ENCODE results near the gene VEGFD.

VEGFD gene

GRCh38 chrX:15398874-15399273 is 14.7 kb upstream of the VEGFD start:
- TF ChIP-seq GATA3 (IDR thresholded peaks at IDR 0.05; ENCODE audit: low read depth, low read length): no peak
- TF ChIP-seq GATA2 (IDR thresholded peaks at IDR 0.05; ENCODE audit: low read depth, low read length): no peak

- TF ChIP-seq GATA2 (IDR thresholded peaks at IDR 0.05; ENCODE audit: low read depth, low read length): no peak
- no peak for TF ChIP-seq GATA3 (IDR thresholded peaks at IDR 0.05; ENCODE audit: low read depth, low read length)
Measured at GRCh38 chrX:15395789-15396188, 11.6 kb upstream of the VEGFD start.

GRCh38 chrX:15391850-15392249 is 7.6 kb upstream of the VEGFD start:
- TF ChIP-seq GATA3 (IDR thresholded peaks at IDR 0.05; ENCODE audit: low read depth, low read length) (no peak), GATA2 (IDR thresholded peaks at IDR 0.05; ENCODE audit: low read depth, low read length) (no peak)

DNA sequence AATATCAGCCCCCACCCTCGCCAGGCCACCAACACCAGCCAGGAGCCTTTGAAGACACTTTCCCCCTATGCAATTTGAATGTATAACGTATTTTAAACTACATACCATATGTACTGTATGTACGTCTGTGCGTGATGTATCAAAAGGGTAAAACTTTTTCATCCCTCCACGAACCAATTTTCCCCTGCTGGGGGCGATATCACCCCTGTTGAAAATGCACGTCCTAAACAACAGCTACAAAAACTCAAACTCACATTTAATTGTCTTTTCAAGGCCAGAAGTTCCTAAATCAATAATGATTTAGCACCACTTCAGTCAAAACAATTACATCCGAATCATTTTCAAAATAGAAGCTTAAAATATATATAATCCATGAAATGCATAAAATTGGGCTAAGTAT is 1.4 kb downstream of the VEGFD start:
- no peak for TF ChIP-seq GATA3 (IDR thresholded peaks at IDR 0.05; ENCODE audit: low read depth, low read length)
- no peak for TF ChIP-seq GATA2 (IDR thresholded peaks at IDR 0.05; ENCODE audit: low read depth, low read length)

DNA sequence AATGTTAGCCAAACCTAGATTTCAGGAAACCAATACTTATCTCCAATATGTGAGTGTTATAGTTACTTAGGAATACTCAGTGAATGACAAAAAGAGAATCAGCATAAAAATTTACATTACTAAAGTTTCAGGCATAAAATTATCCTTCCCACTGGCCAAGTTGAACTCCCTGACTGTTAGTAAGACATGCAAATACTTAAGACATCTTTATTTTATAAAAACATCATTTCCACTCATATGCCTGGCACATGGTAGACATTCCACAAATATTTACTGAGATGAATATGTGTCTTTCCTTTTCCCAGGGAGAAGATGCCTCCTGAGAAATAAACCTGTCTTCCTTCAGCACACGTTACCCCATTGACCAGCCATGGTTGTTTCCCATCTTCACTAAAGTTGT is 7.3 kb downstream of the VEGFD start:
- TF ChIP-seq GATA3 (IDR thresholded peaks at IDR 0.05; ENCODE audit: low read depth, low read length) (no peak), GATA2 (IDR thresholded peaks at IDR 0.05; ENCODE audit: low read depth, low read length) (no peak)

- no peak for TF ChIP-seq GATA2 (IDR thresholded peaks at IDR 0.05; ENCODE audit: low read depth, low read length)
- TF ChIP-seq GATA3 (IDR thresholded peaks at IDR 0.05; ENCODE audit: low read depth, low read length): no peak
Measured at GRCh38 chrX:15373976-15374375, 10.2 kb downstream of the VEGFD start.

DNA sequence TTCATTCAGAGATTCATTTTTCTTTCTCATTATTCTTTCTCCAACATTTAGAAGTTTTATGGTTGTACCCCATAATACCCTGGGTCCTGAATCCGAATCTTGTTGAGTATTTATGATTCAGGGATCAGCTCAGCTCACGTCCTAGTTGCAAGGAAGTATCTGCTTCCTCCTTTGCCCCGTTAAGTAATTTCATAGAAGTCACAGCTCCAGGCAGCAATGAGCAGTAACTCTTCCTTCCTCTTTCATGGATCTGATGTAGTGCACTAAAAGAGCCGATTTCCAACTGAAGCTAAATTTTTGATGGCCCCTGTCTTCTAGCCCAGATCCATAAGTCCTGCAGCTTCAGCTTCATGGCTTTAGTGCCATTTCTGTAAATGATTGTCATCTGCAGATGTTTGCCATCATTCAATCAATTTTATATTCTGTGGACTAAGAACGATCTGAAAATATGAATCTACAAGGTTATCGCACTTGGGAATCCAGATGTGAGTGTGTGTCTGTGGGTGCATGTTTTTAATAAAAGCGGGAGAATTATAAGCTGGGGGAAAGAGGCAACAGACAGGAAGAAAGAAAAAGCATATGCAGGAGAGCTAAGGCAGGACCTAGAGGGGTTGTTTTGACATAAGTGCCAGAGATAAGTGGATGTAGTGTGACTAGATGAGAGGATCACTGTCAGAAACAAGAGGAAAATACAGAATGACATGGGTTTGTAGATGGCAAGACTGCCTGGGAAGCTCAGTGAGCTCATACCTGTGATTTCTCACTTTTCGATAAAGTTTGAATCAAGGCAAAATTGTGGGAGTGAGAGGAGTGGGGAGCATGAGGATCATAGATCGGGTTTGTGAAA is 17.5 kb downstream of the VEGFD start:
- TF ChIP-seq GATA3 (IDR thresholded peaks at IDR 0.05; ENCODE audit: low read depth, low read length) (no peak; the same call in none of the 2 replicates), GATA2 (IDR thresholded peaks at IDR 0.05; ENCODE audit: low read depth, low read length) (peak; percentile 38; the same call in 1 of the 2 replicates)

GRCh38 chrX:15359701-15360100 is 24.5 kb downstream of the VEGFD start:
- TF ChIP-seq GATA2 (IDR thresholded peaks at IDR 0.05; ENCODE audit: low read depth, low read length): no peak
- TF ChIP-seq GATA3 (IDR thresholded peaks at IDR 0.05; ENCODE audit: low read depth, low read length): no peak

- TF ChIP-seq GATA2 (IDR thresholded peaks at IDR 0.05; ENCODE audit: low read depth, low read length) (no peak), GATA3 (IDR thresholded peaks at IDR 0.05; ENCODE audit: low read depth, low read length) (no peak)
Measured at GRCh38 chrX:15358533-15358932, 25.7 kb downstream of the VEGFD start.

DNA sequence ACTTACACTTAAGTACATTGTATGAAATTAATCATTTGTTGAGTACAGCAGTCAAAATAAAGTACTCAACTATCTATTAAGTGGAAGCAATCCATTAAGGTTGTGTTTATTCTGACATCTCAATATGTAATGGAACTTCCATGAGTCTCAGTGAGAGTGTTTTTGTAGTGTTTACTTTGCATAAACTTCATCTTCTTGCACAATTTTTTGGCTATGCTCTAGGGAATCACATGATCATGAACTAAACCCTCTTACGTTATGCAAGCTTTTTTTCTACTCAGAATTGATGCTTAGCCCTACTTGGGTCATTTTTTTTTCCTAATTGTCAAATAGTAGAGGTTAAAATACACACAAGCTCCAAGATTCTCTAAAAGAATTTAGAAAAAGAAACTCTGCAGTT is 27.8 kb downstream of the VEGFD start:
- TF ChIP-seq GATA3 (IDR thresholded peaks at IDR 0.05; ENCODE audit: low read depth, low read length) (no peak), GATA2 (IDR thresholded peaks at IDR 0.05; ENCODE audit: low read depth, low read length) (no peak)

GRCh38 chrX:15350329-15350996 is 33.8 kb downstream of the VEGFD start:
- TF ChIP-seq GATA2 (IDR thresholded peaks at IDR 0.05; ENCODE audit: low read depth, low read length) (no peak), GATA3 (IDR thresholded peaks at IDR 0.05; ENCODE audit: low read depth, low read length) (no peak)

DNA sequence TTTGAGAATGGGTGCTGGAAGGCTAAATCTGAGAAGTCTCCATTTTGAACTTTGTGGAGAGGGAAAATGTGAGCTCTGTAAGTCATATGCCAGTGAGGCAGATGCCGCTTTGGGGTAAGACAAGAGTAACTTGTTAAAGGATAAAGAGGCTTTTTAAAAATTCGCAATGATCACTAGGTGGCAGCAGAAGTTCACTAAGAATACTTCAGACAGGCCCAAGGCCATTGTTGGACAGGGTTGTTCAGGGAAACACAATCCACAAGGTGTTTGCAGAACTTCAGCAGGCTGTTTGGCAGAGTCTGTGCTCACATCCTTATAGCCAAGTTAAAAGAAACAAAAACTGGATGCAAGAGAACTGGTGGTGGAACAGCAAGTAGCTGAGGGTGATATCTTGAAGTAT is 35.2 kb downstream of the VEGFD start:
- TF ChIP-seq GATA2 (IDR thresholded peaks at IDR 0.05; ENCODE audit: low read depth, low read length): no peak
- no peak for TF ChIP-seq GATA3 (IDR thresholded peaks at IDR 0.05; ENCODE audit: low read depth, low read length)

GRCh38 chrX:15345976-15346375 is 38.2 kb downstream of the VEGFD start:
- TF ChIP-seq GATA2 (IDR thresholded peaks at IDR 0.05; ENCODE audit: low read depth, low read length) (no peak), GATA3 (IDR thresholded peaks at IDR 0.05; ENCODE audit: low read depth, low read length) (no peak)

- TF ChIP-seq GATA3 (IDR thresholded peaks at IDR 0.05; ENCODE audit: low read depth, low read length) (no peak), GATA2 (IDR thresholded peaks at IDR 0.05; ENCODE audit: low read depth, low read length) (no peak)
Measured at GRCh38 chrX:15344106-15344505, 40.1 kb downstream of the VEGFD start.

DNA sequence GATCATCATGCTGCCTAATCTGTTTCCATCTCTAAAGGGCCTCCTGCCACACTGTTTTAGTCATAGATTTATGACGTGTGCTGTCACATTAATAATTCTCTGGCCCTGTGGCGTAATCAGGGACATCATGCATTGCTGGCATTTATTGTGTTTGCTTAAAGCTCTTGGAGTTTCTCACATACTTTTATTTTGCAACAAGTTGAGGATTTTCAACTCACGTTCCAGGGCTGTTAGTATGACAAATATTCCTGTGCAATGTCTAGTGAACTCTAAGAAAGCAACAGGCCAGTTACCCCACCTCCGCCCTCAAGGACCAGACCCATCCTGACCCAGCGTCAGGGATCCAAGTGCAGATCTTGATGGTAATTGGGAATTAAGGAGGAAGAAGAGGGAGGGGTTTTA is 41.1 kb downstream of the VEGFD start:
- TF ChIP-seq GATA2 (IDR thresholded peaks at IDR 0.05; ENCODE audit: low read depth, low read length) (no peak), GATA3 (IDR thresholded peaks at IDR 0.05; ENCODE audit: low read depth, low read length) (no peak)
